Measurements from ENCODE around the gene MSLN. TPM values are rescaled to one million over a fixed set of nuclear protein-coding genes. Genes with fewer than 3 reads are reported as not detected.

The MSLN gene
- total and polyA plus RNA-seq, 2 experiments from 2014 or later: 4.5 TPM; not detected in 1

- Histone ChIP-seq H3K4me3 (peak overlapping the region; percentile 99), H3K4me1 (ENCODE audit: low read depth) (peaks cover 15% of the 10 kb centered on the region), H3K36me3 (peaks cover 7% of the 10 kb centered on the region), H3K27ac (peak overlapping the region; percentile 57), H3K9me3 (ENCODE audit: low read depth) (no peaks in the 10 kb centered on the region), H3K27me3 (no peaks in the 10 kb centered on the region)
- TF ChIP-seq CTCF (IDR thresholded peaks at IDR 0.05; ENCODE audit: low read depth, low read length): no peak
- DNase-seq (ENCODE audit: low read depth in 1 of 2, low spot score in 1 of 2): no peak
These were observed 26.9 kb downstream of the MSLN start for GRCh38 chr16:787321-787966.

- no peak for DNase-seq (ENCODE audit: low read depth in 1 of 2, low spot score in 1 of 2)
- H3K4me1 ChIP-seq (ENCODE audit: low read depth): peaks cover 14% of the 10 kb centered on the region
- no peaks in the 10 kb centered on the region for H3K27me3 ChIP-seq
- H3K4me3 ChIP-seq: peak within 1 kb of the TSS; percentile 99
- H3K9me3 ChIP-seq (ENCODE audit: low read depth): no peaks in the 10 kb centered on the region
- peak within 1 kb of the TSS; percentile 57 for H3K27ac ChIP-seq
- no peak for TF ChIP-seq CTCF (IDR thresholded peaks at IDR 0.05; ENCODE audit: low read depth, low read length)
- H3K36me3 ChIP-seq: peaks cover 7% of the 10 kb centered on the region
These were observed 27.5 kb downstream of the MSLN start, which contains the start of gene RPUSD1 for GRCh38 chr16:787978-788398. RPUSD1 (minus strand) TSS chr16:788381; CDS start chr16:787737, 644 bp downstream.

GRCh38 chr16:788399-789126 is 28.0 kb downstream of the MSLN start, which contains the start of gene CHTF18:
CHTF18 (plus strand) TSS chr16:788620; CDS start chr16:788685, 65 bp downstream.
- DNase-seq (ENCODE audit: low read depth in 1 of 2, low spot score in 1 of 2): peak; percentile 95 to 96
- H3K27me3 ChIP-seq: no peaks in the 10 kb centered on the region
- H3K4me1 ChIP-seq (ENCODE audit: low read depth): peaks cover 8% of the 10 kb centered on the region
- H3K9me3 ChIP-seq (ENCODE audit: low read depth): no peaks in the 10 kb centered on the region
- H3K36me3 ChIP-seq: peaks cover 7% of the 10 kb centered on the region
- peak within 1 kb of the TSS; percentile 57 for H3K27ac ChIP-seq
- TF ChIP-seq CTCF (IDR thresholded peaks at IDR 0.05; ENCODE audit: low read depth, low read length): no peak
- H3K4me3 ChIP-seq: peak within 1 kb of the TSS; percentile 99

- Histone ChIP-seq H3K27ac (no peak overlapping the region), H3K27me3 (no peaks in the 10 kb centered on the region), H3K4me3 (peak overlapping the region; percentile 92), H3K4me1 (ENCODE audit: low read depth) (peaks cover 4% of the 10 kb centered on the region), H3K9me3 (ENCODE audit: low read depth) (no peaks in the 10 kb centered on the region), H3K36me3 (peaks cover 7% of the 10 kb centered on the region)
- no peak for TF ChIP-seq CTCF (IDR thresholded peaks at IDR 0.05; ENCODE audit: low read depth, low read length)
- no peak for DNase-seq (ENCODE audit: low read depth in 1 of 2, low spot score in 1 of 2)
These were observed 28.8 kb downstream of the MSLN start for GRCh38 chr16:789191-789850.

- no peak overlapping the region for H3K27ac ChIP-seq
These were observed 29.6 kb downstream of the MSLN start for GRCh38 chr16:790086-790485.

More at GRCh38 chr16:790086-790485, 29.6 kb downstream of the MSLN start:
- H3K4me3 ChIP-seq: no peak overlapping the region
- H3K27me3 ChIP-seq: no peaks in the 10 kb centered on the region
- H3K4me1 ChIP-seq (ENCODE audit: low read depth): peaks cover 4% of the 10 kb centered on the region
- no peak for TF ChIP-seq CTCF (IDR thresholded peaks at IDR 0.05; ENCODE audit: low read depth, low read length)
- no peak for DNase-seq (ENCODE audit: low read depth in 1 of 2, low spot score in 1 of 2)
- no peaks in the 10 kb centered on the region for H3K9me3 ChIP-seq (ENCODE audit: low read depth)
- H3K36me3 ChIP-seq: peaks cover 7% of the 10 kb centered on the region
